H1 (cell line): ENCODE data around the gene KLF16.

ENCODE experiments used
- CEBPB ChIP-seq: IDR thresholded peaks from 2 replicates; pipeline ENCODE4 v1.6.1; 2012; ENCODE audit warnings: low read depth, low read length
- GABPA ChIP-seq: IDR thresholded peaks from 2 replicates; pipeline ENCODE4 v1.6.1; 2011; ENCODE audit warnings: mild to moderate bottlenecking, low read length, moderate library complexity, borderline replicate concordance; ENCODE audit not compliant: insufficient read depth
- YY1 ChIP-seq: IDR thresholded peaks from 2 replicates; pipeline ENCODE4 v1.6.1; 2011; ENCODE audit warnings: low read depth, mild to moderate bottlenecking, low read length
- ZNF274 ChIP-seq: IDR thresholded peaks from 2 replicates; pipeline ENCODE4 v1.7.0; 2012; ENCODE audit warnings: low read length, borderline replicate concordance; ENCODE audit errors: extremely low read depth
- TF ChIP-seq, protein P1 (sequence below), 3 experiments: IDR thresholded peaks; 1 replicate in 2 of 3; 2 replicates in 1 of 3; pipeline versions ENCODE4 v1.5.1 to v1.6.1; 2011; ENCODE audit warnings: low read length in 3 of 3, mild to moderate bottlenecking in 3 of 3, inconsistent platforms in 2 of 3, low read depth in 1 of 3, moderate library complexity in 1 of 3; ENCODE audit not compliant: insufficient read depth in 1 of 3; ENCODE audit errors: control extremely low read depth in 1 of 3

- TF ChIP-seq YY1 = no peak
- TF ChIP-seq GABPA = no peak
- TF ChIP-seq, protein P1, sequence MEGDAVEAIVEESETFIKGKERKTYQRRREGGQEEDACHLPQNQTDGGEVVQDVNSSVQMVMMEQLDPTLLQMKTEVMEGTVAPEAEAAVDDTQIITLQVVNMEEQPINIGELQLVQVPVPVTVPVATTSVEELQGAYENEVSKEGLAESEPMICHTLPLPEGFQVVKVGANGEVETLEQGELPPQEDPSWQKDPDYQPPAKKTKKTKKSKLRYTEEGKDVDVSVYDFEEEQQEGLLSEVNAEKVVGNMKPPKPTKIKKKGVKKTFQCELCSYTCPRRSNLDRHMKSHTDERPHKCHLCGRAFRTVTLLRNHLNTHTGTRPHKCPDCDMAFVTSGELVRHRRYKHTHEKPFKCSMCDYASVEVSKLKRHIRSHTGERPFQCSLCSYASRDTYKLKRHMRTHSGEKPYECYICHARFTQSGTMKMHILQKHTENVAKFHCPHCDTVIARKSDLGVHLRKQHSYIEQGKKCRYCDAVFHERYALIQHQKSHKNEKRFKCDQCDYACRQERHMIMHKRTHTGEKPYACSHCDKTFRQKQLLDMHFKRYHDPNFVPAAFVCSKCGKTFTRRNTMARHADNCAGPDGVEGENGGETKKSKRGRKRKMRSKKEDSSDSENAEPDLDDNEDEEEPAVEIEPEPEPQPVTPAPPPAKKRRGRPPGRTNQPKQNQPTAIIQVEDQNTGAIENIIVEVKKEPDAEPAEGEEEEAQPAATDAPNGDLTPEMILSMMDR (IDR thresholded peaks at IDR 0.05; ENCODE audit: control extremely low read depth in 1 of 3, insufficient read depth in 1 of 3, low read depth in 1 of 3, low read length in 3 of 3) = no peak
- no peak for TF ChIP-seq CEBPB
- TF ChIP-seq ZNF274 = no peak
Observed at GRCh38 chr19:1867349-1867724, 4.0 kb upstream of the KLF16 start.
